Fibroblast of lung (primary cell): ENCODE measurements around the gene ERLIN1.

ENCODE experiments used
- EZH2 ChIP-seq: IDR thresholded peaks from 2 replicates; pipeline ENCODE4 v1.5.1; 2012; ENCODE audit warnings: low read length, control low read depth, mild to moderate bottlenecking; ENCODE audit errors: missing control alignments
- TF ChIP-seq, protein P1 (sequence below), 2 donors: IDR thresholded peaks in 1 of 2; conservative IDR thresholded peaks in 1 of 2; 1 replicate in 1 of 2; 2 replicates in 1 of 2; pipeline ENCODE4 v1.5.1; 2011 to 2012; ENCODE audit warnings: low read length in 2 of 2, control low read depth in 1 of 2, inconsistent platforms in 1 of 2, low read depth in 1 of 2, mild to moderate bottlenecking in 1 of 2

DNA sequence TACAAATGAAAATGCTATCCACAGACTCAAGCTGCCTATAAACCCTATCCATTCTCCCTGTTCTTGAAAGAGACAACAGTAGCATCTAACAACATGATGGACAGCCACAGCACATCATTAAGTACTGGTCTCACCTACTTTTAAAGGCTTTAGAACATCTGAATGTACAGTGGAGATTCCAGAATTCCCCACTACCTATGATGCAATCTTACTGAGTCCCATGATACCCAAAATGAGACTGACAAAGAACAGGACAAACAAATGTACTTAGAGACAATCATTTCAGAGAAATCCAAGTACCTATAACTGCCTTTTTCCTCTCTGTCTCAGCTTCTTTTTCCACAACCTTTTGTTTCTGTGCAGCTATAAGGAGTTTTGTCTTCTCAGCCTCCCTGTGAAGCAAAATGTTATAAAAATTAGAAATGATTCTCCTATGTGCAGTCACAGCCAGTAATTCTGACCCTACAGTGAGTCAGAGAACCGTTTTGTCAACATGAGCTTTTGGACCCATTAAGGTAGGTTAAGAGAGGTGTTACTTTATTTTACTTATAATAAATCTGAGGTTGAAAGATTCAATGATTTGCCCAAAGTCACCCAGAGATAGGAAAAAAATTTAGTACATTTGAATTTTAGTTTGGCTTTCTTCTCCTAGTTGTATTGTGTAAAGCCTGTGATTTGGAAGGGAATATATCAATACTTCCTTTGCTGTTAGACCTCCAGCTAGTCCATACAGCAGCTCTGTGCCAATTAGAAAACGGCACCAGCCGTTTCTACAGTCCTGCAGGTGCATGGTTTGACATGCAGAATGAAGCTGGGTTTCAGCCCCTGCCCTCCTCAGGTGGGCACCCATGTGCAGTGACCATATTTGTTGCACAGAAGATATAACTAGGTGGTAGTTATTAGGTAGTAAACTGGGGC lies 21.9 kb downstream of the ERLIN1 start:
- TF ChIP-seq, protein P1, sequence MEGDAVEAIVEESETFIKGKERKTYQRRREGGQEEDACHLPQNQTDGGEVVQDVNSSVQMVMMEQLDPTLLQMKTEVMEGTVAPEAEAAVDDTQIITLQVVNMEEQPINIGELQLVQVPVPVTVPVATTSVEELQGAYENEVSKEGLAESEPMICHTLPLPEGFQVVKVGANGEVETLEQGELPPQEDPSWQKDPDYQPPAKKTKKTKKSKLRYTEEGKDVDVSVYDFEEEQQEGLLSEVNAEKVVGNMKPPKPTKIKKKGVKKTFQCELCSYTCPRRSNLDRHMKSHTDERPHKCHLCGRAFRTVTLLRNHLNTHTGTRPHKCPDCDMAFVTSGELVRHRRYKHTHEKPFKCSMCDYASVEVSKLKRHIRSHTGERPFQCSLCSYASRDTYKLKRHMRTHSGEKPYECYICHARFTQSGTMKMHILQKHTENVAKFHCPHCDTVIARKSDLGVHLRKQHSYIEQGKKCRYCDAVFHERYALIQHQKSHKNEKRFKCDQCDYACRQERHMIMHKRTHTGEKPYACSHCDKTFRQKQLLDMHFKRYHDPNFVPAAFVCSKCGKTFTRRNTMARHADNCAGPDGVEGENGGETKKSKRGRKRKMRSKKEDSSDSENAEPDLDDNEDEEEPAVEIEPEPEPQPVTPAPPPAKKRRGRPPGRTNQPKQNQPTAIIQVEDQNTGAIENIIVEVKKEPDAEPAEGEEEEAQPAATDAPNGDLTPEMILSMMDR (conservative IDR thresholded peaks at IDR 0.05 in 1 of 2, IDR thresholded peaks at IDR 0.05 in 1 of 2; ENCODE audit: low read depth in 1 of 2, low read length in 2 of 2): no peak
- no peak for TF ChIP-seq EZH2
